ENCODE data around the gene ALX3.

- TF ChIP-seq CREM (CRISPR knock-in tag; IDR thresholded peaks at IDR 0.05) (no peak), FOXJ3 (CRISPR knock-in tag; IDR thresholded peaks at IDR 0.05; ENCODE audit: borderline replicate concordance) (no peak), IRF1 (CRISPR knock-in tag; IDR thresholded peaks at IDR 0.05) (no peak), ZSCAN18 (CRISPR knock-in tag; IDR thresholded peaks at IDR 0.05) (no peak), ZNF263 (CRISPR knock-in tag; IDR thresholded peaks at IDR 0.05; ENCODE audit: low read depth) (no peak), JAZF1 (CRISPR knock-in tag; IDR thresholded peaks at IDR 0.05) (no peak), ZNF416 (CRISPR knock-in tag; IDR thresholded peaks at IDR 0.05) (no peak), NR2C2 (CRISPR knock-in tag; IDR thresholded peaks at IDR 0.05) (no peak), ZNF138 (CRISPR knock-in tag; conservative IDR thresholded peaks at IDR 0.05) (no peak)
- TF ChIP-seq, protein P1, sequence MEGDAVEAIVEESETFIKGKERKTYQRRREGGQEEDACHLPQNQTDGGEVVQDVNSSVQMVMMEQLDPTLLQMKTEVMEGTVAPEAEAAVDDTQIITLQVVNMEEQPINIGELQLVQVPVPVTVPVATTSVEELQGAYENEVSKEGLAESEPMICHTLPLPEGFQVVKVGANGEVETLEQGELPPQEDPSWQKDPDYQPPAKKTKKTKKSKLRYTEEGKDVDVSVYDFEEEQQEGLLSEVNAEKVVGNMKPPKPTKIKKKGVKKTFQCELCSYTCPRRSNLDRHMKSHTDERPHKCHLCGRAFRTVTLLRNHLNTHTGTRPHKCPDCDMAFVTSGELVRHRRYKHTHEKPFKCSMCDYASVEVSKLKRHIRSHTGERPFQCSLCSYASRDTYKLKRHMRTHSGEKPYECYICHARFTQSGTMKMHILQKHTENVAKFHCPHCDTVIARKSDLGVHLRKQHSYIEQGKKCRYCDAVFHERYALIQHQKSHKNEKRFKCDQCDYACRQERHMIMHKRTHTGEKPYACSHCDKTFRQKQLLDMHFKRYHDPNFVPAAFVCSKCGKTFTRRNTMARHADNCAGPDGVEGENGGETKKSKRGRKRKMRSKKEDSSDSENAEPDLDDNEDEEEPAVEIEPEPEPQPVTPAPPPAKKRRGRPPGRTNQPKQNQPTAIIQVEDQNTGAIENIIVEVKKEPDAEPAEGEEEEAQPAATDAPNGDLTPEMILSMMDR (IDR thresholded peaks at IDR 0.05): no peak
- TF ChIP-seq, protein P2, sequence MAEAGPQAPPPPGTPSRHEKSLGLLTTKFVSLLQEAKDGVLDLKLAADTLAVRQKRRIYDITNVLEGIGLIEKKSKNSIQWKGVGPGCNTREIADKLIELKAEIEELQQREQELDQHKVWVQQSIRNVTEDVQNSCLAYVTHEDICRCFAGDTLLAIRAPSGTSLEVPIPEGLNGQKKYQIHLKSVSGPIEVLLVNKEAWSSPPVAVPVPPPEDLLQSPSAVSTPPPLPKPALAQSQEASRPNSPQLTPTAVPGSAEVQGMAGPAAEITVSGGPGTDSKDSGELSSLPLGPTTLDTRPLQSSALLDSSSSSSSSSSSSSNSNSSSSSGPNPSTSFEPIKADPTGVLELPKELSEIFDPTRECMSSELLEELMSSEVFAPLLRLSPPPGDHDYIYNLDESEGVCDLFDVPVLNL (CRISPR knock-in tag; IDR thresholded peaks at IDR 0.05; ENCODE audit: borderline replicate concordance, low read depth): no peak
Observed at GRCh38 chr1:110083061-110083865, 12.8 kb upstream of the ALX3 start.

Measured in WTC11 (cell line).